ENCODE measurements around the gene SVOPL.

The SVOPL gene

DNA sequence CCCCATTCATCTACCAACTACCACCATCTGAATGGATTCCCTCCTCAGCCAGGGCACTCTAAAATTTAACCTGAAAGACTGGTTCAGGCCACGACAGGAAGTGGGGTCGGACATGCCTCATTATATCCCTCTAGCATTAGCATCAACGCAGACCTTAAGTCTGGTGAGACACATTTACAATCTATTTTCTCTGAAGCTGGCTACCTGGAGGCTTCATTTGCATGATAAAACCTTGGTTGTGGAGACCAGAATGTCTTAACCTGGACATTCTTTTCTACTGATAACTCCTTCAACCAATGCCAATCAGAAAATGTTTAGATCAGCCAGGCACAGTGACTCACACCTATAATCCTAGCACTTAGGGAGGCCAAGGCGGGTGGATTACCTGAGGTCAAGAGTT lies 42.3 kb downstream of the SVOPL start:
- DNase-seq = no peak

DNA sequence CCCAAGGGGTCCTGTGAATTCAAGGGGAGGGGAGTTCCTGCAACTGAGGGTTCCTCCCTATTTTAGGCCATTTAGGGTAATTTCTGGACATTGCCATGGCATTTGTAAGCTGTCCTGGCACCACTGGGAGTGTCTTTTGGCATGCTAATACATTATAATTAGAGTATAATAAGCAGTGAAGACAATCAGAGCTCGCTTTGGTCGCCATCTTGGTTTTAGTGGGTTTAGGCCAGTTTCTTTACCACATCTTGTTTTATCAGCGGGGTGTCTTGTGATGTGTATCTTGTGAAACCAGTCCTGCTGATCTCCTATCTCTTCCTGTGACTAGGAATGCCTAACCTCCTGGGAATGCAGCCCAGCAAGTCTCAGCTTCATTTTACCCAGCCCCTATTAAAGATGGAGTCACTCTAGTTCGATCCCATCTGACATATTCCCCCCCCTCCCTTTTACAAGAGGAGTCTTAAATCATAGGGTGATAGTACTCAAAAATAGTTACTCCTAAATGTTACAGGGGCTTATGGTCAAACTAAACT lies 43.2 kb downstream of the SVOPL start:
- no peak for DNase-seq

DNA sequence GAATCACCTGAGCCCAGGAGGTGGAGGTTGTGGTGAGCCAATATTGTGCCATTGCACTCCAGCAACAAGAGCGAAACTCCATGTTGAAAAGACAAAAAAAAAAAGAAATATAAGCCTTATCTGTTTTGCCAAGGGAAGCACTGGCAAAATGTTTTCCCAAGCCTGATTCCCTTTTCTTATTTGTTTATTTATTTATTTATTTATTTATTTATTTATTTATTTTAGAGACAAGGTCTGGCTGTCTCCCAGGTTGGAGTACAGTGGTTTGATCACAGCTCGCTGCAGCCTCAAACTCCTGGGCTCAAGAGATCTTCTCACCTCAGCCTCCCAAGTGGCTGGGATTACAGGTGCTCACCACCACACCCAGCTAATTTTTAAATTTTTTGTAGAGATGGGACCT lies 44.2 kb downstream of the SVOPL start:
- no peak for DNase-seq

DNA sequence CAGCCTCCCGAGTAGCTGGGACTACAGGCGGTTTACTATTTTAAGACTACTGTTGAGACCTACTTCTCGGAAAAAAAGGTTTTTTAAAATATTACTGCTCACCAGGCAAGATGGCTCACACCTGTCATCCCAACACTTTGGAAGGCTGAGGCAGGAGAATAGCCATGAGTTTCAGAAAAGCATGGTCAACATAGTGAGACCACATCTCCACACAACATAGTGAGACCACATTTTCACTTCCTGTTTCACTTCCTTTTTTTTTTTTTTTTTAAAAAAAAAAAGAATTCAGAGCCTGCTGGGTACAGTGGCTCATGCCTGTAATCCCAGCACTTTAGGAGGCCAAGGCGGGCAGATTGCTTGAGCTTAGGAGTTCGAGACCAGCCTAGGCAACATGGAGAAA lies 46.5 kb downstream of the SVOPL start:
- DNase-seq = no peak

DNA sequence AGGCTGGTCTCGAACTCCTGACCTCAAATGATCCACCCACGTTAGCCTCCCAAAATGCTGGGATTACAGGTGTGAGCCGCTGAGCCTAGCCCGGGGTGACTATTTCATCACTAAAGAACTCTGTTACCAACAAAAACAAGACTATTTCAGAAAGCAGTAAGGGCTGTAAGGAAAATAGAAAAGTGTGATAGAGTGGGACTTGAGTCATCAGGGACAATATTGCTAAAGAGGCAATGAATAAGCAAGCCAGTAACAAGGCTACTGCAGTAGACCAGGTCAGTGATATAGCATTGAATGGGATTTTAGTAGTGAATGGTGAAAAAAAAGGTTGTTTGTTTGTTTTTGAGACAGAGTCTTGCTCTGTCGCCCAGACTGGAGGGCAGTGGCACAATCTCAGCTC lies 51.7 kb downstream of the SVOPL start:
- no peak for DNase-seq

DNA sequence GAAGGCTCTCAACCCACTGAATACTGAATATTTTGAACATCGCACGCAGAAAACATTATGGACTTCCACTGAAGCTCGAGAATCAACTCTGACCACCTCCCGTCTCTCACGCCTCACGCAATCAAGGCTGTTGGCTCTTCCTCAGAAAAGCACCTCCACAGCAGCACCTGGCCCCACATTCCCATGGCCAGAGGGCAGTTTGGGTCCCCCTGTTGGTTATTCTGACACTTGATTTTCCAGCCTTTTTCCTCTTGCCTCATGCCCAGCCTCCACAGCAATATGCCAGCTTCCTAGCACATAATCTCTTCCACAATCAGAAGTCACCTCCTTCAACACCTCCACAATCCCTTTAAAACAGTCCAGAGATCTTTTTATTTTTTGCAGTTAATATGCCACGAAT lies 55.9 kb downstream of the SVOPL start:
- no peak for DNase-seq

DNA sequence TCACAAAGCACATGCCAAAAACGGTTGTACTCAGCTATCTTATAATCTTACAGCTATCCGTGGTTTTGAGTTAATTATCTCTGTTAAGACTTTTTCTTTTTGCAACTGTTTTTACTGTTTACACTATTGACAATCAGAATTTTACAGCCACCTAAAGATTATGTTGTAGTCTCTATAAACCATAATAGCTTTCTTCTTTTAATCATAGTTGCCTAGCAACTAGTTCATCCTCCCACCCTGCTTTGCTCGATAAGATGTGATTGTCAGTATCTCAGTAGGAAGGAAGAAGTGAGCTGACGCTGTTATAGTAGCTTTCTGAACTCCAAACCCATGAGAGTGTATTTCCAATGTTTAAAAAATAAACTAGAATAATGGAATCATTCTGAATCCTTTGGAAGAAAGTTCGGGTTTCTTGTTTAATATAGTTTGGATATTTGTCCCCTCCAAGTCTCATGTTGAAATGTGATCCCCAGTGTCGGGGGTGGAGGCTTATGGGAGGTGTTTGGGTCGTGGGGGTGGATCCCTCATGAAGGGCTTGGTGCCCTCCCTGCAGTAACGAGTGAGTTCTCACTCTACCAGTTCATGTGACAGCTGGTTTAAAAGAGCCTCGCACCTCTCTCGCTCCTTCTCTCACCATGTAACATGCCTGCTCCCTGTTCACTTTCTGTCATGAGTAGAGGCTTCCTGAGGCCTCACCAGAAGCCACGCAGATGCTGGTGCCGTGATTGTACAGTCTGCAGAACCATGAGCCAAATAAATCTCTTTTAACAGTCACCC lies 68.1 kb downstream of the SVOPL start:
- DNase-seq = no peak

DNA sequence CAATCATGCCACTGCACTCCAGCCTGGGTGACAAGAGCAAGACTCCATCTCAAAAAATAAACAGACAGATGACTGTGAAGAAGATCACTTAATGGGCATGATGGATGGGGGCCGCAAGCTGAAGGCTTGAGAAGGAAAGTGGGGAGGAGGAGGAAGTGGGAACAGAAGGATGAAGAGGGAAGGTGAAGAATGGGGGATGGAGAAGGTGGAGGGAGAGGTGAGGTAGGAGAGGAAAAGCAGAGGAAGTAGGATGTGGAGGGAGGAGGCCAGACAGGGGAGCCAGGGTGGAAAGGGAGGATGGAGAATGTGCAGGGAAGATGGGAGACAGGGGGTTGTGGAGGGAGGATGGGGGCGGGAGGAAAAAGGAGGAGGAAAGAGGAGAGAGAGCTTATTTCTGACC lies 68.8 kb downstream of the SVOPL start:
- DNase-seq = no peak

DNA sequence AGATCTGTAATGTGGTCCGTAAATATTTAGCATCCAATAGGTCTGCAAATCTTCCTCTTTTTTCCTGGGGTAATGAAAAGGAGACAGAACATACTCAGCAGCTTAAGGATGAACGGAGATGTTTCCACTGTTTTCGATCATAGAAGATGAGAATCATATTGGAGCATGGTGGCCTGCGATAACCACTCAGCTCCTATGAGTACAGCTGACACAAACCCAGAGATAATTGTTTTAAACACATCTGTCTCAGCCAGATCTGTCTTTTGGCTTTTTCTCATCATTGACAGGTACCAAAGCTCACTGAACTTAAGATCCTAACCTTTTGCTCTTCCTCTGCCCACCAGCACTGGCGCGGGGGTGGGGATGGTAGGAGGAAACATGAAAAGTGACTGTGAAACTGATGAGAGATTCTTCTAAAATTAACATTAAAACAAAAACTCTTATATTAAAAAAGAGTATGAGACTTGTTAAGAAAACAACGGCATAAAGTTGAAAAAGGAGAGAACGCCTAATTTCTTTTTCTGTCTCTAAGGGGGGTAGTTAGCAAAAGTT lies 71.0 kb downstream of the SVOPL start:
- no peak for DNase-seq

DNA sequence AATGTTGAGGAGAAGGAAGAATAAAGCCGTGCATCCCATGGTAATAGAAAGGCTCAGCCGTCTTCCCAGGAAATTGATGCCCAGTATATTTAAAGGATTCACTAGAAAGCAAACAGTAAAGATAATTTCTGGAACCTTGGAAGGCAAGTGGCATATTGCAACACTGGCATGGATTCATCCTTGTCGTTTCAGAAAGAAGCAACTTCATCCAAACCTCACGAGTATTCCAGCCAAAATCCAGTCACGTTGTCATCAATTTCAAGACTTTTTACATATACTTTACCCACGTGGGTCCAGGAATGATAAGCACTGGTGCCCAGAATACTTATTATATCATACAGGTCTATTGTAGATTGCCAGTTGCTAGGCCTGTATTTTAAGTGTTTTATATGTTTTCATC lies 73.8 kb downstream of the SVOPL start:
- DNase-seq = no peak

DNA sequence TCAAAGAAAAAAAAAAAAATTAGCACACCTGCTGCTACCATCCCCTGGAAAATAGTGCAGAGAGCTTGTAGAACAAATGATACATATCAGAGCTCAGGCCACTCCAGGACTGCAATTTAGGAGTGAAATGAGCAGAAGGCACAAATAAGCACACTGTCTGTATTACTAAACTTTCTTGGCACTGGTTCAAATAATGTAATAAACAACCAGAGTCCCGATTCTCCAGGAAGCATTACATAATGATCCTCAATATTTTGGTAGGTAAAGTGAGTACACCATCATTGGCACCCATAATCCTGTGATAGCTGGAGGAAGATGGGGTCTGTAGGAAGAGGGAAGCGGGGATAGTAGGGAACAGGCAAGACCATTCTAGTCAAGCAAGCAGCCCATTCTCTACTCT lies 74.3 kb downstream of the SVOPL start:
- DNase-seq = no peak

DNA sequence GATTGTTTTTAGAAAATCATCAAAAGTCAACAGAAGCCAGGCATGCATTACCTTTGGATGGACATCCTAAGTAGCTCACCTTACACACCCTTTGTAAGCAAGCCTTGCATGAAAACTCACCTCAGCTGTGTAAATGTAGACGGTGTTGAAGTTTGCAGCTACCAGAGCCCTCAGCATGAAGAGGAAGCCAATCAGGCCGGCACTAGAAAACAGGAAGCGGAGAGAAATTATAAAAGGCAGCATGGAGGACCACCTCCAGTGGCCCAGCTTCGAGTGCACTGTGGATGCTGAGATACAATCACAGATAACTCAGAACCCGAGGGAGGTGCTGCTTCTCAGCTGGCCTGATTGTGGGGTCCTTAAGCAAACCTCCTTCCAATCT lies 75.3 kb downstream of the SVOPL start:
- DNase-seq = no peak

DNA sequence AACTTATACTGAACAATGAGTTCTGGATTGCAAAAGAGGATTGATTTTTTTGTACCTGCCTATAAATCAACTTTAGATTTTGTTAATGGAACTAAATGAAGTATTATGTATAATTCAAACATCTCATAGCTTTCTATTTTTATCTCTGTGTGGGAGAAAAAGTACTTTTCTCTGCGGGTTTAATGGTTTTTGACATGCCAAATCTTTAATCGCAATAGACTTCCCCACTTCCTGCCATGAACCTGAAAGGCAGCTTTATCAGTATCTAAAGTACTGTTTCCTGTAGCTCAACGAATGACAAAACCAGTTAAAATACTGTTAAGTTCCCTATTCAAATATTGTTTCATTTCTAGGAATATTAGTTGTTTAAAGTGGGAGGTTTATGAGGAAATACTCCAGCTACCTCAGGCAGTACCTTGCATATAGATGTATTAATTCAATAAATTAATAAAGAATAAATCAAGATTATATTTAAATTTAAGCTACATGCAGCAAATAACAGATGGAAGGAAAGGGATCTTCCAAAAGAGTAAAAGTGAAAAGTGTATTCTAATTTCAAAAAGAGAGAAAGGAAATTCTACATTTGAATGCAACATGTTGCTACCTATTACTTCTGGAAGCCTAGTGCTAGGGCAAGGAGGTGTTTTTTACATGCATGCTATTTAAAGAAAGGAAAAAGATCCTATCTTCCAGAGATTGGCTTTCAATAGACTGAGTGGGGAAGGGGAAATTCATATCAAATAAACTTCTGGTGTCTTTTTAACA lies 75.9 kb downstream of the SVOPL start:
- DNase-seq = no peak

DNA sequence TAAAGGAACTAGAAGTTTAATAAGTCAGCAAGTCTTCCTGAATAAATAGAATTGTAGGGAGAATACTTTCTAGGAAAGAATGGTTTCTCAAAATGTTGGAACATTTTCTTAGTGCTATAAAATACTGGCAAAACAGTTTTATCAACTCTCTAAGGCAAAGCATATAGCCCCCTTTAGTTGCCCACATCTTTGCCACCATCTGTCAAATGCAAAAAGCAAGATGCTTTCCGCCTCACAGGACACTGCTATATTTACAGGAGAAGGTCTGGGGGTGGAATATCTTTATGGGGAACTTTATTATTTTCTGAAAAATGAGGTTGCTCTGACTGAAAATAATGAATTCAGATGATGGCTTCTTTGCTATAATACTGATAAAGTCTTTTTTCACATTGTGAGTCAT lies 78.3 kb downstream of the SVOPL start:
- no peak for DNase-seq

DNA sequence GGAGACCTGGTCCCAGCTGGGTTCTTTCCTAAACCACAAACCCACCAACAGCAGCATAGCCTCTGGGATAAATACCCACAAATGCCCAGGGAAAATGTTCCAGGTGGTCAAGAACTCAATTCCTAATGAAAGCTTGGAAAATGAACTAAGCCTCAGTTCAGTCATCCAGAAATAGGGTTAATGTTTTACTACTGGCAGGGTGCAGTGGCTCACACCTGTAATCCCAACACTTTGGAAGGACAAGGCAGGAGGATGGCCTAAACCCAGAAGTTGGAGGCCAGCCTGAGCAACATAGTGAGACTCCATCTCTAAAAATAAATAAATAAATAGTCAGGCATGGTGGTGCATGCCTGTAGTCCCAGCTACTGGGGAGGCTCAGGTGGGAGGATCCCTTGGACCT lies 82.2 kb downstream of the SVOPL start:
- no peak for DNase-seq

DNA sequence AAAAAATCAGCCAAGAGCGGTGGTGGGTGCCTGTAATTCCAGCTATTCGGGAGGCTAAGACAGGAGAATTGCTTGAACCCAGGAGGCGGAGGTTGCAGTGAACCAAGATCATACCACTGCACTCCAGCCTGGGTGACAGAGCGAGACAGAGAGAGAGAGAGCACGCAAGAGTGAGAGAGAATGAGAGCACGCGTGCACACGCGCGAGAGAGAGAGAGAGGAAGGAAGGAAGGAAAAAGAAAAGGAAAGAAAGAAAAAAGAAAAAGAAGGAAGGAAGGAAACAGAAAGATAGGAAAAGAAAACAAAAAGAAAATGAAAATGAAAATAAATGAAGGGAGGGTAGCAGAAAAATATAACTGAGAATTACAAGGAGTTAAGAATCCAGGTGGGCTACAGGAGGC lies 82.7 kb downstream of the SVOPL start:
- DNase-seq = no peak

DNA sequence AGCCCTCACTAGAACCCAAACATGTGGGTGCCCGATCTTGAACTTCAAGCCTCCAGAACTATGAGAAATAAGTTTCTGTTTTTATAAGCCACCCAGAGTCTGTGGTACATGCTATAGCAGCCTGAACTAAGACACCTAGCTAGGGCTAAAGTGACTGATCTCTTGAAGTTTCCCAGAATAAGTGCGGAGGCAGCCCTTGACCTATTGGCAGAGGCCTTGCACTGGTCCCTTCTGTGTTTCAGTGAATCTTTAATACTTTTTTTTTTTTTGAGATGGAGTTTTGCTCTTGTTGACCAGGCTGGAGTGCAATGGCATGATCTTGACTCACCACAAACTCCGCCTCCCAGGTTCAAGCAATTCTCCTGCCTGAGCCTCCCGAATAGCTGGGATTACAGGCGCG lies 85.1 kb downstream of the SVOPL start:
- no peak for DNase-seq

DNA sequence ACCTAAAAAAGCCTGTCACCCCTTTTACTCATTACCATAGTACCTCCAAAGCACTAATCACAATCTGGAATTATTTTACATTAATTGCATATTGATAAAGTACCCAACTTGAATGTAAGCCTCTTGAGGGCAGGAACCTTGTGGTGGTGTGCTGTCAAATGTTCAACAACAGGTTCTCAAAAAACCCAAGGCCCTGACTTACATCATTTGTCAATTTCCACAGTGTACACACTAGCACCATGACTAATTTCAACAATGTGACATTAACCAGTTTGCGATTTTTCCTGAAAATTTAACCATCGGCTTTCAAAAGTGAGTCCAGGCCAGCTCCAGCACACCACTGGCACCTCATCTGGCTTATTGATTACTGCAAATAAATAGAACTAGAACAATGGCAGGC lies 87.5 kb downstream of the SVOPL start:
- DNase-seq = no peak

DNA sequence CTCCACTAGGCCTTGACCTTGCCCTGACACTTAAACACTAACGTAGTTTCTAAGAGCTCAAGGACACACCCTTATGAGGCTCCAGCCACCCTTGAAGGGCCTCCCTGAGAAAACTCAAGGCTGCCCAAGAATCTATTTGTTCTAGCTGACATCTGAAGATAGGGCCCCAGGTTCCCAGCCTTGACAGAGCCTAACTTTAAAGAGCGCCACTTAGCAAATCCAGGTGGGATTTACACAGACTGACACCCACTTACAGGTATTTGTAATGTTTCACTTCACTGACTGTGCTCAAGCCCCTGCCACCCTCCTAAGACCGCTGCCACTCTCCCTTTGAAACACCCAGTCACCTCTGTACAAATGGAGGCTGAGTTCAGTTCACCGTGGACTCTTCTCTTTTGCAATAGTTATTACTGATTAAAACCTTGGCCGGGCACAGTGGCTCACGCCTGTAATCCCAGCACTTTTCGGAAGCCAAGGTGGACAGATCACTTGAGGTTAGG lies 90.4 kb downstream of the SVOPL start:
- DNase-seq = no peak

DNA sequence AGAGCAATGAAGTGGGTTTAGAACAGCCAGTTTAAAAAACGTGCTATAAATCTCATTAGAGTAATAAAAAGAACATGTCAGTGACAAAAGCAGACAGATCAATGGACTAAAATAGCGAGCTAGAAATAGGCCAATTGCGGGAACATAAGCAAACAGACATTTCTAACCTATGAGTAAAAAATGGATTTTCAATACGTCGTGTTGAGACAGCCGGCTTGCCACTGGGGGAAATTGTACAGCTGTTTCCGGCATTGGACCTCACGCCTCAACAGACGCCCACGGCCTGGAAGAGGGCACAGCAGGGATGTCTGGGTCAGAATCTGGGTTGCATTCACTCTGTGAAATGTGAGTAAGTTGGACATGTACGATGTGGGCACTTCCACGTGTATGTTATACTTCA lies 92.9 kb downstream of the SVOPL start:
- no peak for DNase-seq

DNA sequence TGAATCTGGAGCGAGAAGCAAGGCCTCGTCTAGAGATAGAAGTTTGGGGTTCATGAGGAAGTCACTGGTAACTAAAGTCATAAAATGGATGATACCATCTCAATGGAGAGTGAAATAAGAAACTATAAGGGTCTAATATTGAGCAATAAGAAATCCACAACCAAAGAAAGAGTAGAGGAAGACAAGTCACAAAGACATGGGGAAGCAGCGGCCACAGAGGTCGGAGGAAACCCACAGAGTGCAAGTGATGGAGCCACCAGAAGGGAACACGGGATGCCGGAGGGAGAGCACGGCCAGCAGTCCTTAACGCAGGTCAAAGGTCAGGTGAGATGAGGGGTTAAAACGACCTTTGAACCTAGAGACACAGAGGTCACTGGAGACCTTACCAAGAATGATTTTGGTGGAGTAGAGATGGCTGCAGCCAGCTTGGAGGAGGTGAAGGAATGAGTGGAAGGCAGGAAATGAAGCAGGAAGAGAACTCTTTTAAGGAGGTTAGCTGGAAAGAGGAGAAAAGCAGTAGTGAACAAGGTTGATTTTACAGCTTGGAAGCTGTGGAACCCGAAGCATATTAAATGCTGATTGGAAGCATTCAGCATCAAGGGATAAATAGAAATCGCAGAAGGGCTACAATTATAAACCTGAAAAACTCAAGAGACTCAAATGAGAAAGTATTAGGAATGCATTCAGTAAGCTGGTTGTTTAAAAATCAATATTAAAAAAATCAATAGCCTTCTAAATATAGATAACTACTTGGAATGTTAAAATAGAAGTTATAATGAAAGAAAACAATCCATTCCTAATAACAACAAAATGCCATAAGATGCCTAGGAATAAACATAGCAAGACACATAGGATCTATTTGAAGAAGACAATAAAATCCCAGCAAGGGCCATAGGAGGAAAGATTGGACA lies 93.7 kb downstream of the SVOPL start:
- DNase-seq = no peak

DNA sequence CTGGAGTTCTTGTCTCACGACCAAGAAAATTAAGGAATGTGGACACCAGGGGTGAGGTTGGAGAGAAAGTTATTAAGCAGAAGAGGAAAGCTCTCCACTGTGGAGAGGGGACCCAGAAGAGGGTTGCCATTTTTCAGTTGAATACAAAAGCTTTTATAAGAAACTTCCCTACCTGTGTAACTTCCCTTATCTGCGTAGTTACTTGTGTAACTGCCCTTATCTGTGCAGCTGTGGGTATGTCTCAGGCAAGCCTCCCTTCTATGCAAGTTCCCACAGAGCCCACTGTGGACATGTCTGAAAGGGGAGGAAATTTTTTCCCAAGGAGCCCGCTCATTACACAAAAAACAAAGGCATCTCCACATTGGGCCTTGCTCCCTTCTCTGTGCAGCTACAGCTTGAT lies 94.9 kb downstream of the SVOPL start:
- DNase-seq = no peak

All from kidney glomerular epithelial cell (primary cell).